PC-9 (cell line): ENCODE measurements around the gene CREB3L1. TPM values are rescaled to one million over a fixed set of nuclear protein-coding genes. Genes with fewer than 3 reads are reported as not detected.
A peak's percentile ranks its signal among the peaks of the same experiment; 100 is the strongest.

ENCODE experiments used
- BruUV-seq: library from RNA; stranded (reverse); fragments of 400-500 nt; replicated peaks from 2 replicates; lab custom pipeline; 2021; lab: Mats Ljungman, UMichigan
- CTCF ChIA-PET: fragments of 300-600 bp; sonication (Branson Sonifier 250); formaldehyde crosslinking; loops from one replicate; lab custom pipeline; 2022; ENCODE audit warnings: antibody characterized with exemption; lab: Charles Lee
- POLR2A ChIA-PET: fragments of 300-600 bp; sonication (Branson Sonifier 250); formaldehyde crosslinking; loops from one replicate; lab custom pipeline; 2022; ENCODE audit warnings: antibody characterized with exemption; ENCODE audit not compliant: unreplicated experiment; lab: Charles Lee
- DNase-seq, 2 experiments: peaks; one replicate each; pipeline versions ENCODE4 v3.0.0 to v3.0.0-alpha.2; 2015 to 2022; ENCODE audit warnings: mixed read lengths in 1 of 2
- H2AFZ ChIP-seq: fragments of 200-600 bp; sonication (generic); 2 replicates; pipeline ENCODE4 v1.8.1; 2017; ENCODE audit warnings: antibody characterized with exemption
- H3F3A ChIP-seq: fragments of 200-600 bp; sonication (generic); 2 replicates; pipeline ENCODE4 v1.8.1; 2017; ENCODE audit warnings: antibody characterized with exemption, mild to moderate bottlenecking, low read depth; ENCODE audit not compliant: insufficient read depth
- H3K27ac ChIP-seq: fragments of 200-600 bp; sonication (generic); 2 replicates; pipeline ENCODE4 v1.6.1; 2016; ENCODE audit warnings: mixed run types
- H3K27me3 ChIP-seq: fragments of 200-600 bp; sonication (generic); 2 replicates; pipeline ENCODE4 v1.6.1; 2016; ENCODE audit warnings: low read depth, mixed run types; ENCODE audit not compliant: insufficient read depth
- H3K36me3 ChIP-seq: fragments of 200-600 bp; sonication (generic); 2 replicates; pipeline ENCODE4 v1.6.1; 2016; ENCODE audit warnings: low read depth, mixed run types
- H3K4me1 ChIP-seq: fragments of 200-600 bp; sonication (generic); replicated peaks from 2 replicates; pipeline ENCODE4 v1.6.1; 2016; ENCODE audit warnings: mixed run types; ENCODE audit not compliant: insufficient read depth
- H3K4me2 ChIP-seq: fragments of 200-600 bp; sonication (generic); 2 replicates; pipeline ENCODE4 v1.6.1; 2017; ENCODE audit warnings: mixed run types
- H3K4me3 ChIP-seq: fragments of 200-600 bp; sonication (generic); 2 replicates; pipeline ENCODE4 v1.6.1; 2016; ENCODE audit warnings: mixed run types
- H3K79me2 ChIP-seq: fragments of 200-600 bp; sonication (generic); 2 replicates; pipeline ENCODE4 v1.6.1; 2017; ENCODE audit warnings: low read depth, mixed run types
- H3K9me2 ChIP-seq: fragments of 200-600 bp; sonication (generic); 2 replicates; pipeline ENCODE4 v1.8.1; 2017; ENCODE audit warnings: mild to moderate bottlenecking; ENCODE audit not compliant: insufficient read depth
- H3K9me3 ChIP-seq: fragments of 200-600 bp; sonication (generic); 2 replicates; pipeline ENCODE4 v1.8.1; 2016; ENCODE audit warnings: low read depth; ENCODE audit not compliant: insufficient read depth
- H4K20me1 ChIP-seq: fragments of 200-600 bp; sonication (generic); 2 replicates; pipeline ENCODE4 v1.8.1; 2017; ENCODE audit not compliant: insufficient read depth
- CTCF ChIP-seq: fragments of 200-600 bp; sonication (generic); conservative IDR thresholded peaks from 2 replicates; pipeline ENCODE4 v1.6.1; 2017; ENCODE audit warnings: mixed run types, antibody characterized with exemption, mild to moderate bottlenecking, moderate library complexity
- EZH2 ChIP-seq: fragments of 200-600 bp; sonication (generic); IDR thresholded peaks from 2 replicates; pipeline ENCODE4 v1.8.0; 2017; ENCODE audit warnings: antibody characterized with exemption, low read depth
- intact Hi-C: fragments of 100-400 bp; cut with micrococcal nuclease; formaldehyde crosslinking; loops from one replicate; pipeline ENCODE4 v1.10.0; 2022; ENCODE audit not compliant: unreplicated experiment
- total RNA-seq: library from RNA; stranded (reverse); gene quantifications from 2 replicates; pipeline ENCODE4 v1.2.3, GENCODE V29; 2021

Gene CREB3L1
- total RNA-seq, 1 experiment from 2014 or later = 3.1 TPM

GRCh38 chr11:46352063-46352841, 74.8 kb downstream of the CREB3L1 start:
- no peak overlapping the region for H3K27ac ChIP-seq
- no peak for TF ChIP-seq EZH2
- peak; percentile 84 for TF ChIP-seq CTCF

GRCh38 chr11:46353698-46354097, 76.2 kb downstream of the CREB3L1 start:
- intact Hi-C loops = no loop called here
- Histone ChIP-seq H3K27ac (no peak overlapping the region), H4K20me1 (peaks cover 15% of the 10 kb centered on the region), H3K9me2 (no peaks in the 10 kb centered on the region), H3K4me3 (no peak overlapping the region), H3K36me3 (peaks cover 10% of the 10 kb centered on the region; the same call in 1 of the 2 replicates), H3F3A (no peaks in the 10 kb centered on the region), H2AFZ (no peak overlapping the region), H3K4me1 (peaks cover 11% of the 10 kb centered on the region), H3K79me2 (peaks cover 71% of the 10 kb centered on the region), H3K9me3 (no peaks in the 10 kb centered on the region), H3K4me2 (no peak overlapping the region), H3K27me3 (no peaks in the 10 kb centered on the region)
- POLR2A ChIA-PET = interaction anchor here (0.7 kb wide), 1 partner anchor 35 kb away, joined by 3 read pairs; no protein-coding TSS in a partner anchor
- BruUV-seq = no TSS peak
- TF ChIP-seq CTCF (no peak), EZH2 (no peak)
- CTCF ChIA-PET = no interaction called here
- DNase-seq = no peak

More at GRCh38 chr11:46352063-46352841, 74.8 kb downstream of the CREB3L1 start:
- DNase-seq = peak in 1 of 2 experiments; percentile 44
- H3K9me2 ChIP-seq = no peaks in the 10 kb centered on the region
- H3K27me3 ChIP-seq = no peaks in the 10 kb centered on the region
- ChIA-PET POLR2A (interaction anchor here (0.5 to 0.7 kb wide), 2 partner anchors 34 to 419 kb away, joined by 3 to 7 read pairs; no protein-coding TSS in a partner anchor), CTCF (interaction anchor here (0.6 kb wide), 2 partner anchors 24 to 135 kb away, joined by 3 to 9 read pairs; no protein-coding TSS in a partner anchor)
- intact Hi-C loops = no loop called here
- H3K36me3 ChIP-seq = peaks cover 10% of the 10 kb centered on the region; the same call in 1 of the 2 replicates
- H4K20me1 ChIP-seq = peaks cover 18% of the 10 kb centered on the region
- H3K9me3 ChIP-seq = no peaks in the 10 kb centered on the region
- no peak overlapping the region for H3K4me2 ChIP-seq
- H3K4me3 ChIP-seq = no peak overlapping the region
- H3K79me2 ChIP-seq = peaks cover 80% of the 10 kb centered on the region
- peaks cover 17% of the 10 kb centered on the region for H3K4me1 ChIP-seq
- H3F3A ChIP-seq = no peaks in the 10 kb centered on the region
- BruUV-seq = no TSS peak
- no peak overlapping the region for H2AFZ ChIP-seq

GRCh38 chr11:46356924-46357482, 79.5 kb downstream of the CREB3L1 start:
- Histone ChIP-seq H3K27me3 (no peaks in the 10 kb centered on the region), H3F3A (no peaks in the 10 kb centered on the region), H3K4me2 (no peak overlapping the region), H2AFZ (no peak overlapping the region), H3K9me3 (no peaks in the 10 kb centered on the region), H3K9me2 (no peaks in the 10 kb centered on the region), H3K36me3 (peaks cover 10% of the 10 kb centered on the region; the same call in 1 of the 2 replicates), H3K27ac (no peak overlapping the region), H3K4me1 (no peaks in the 10 kb centered on the region), H3K4me3 (no peak overlapping the region), H3K79me2 (peaks cover 41% of the 10 kb centered on the region), H4K20me1 (peaks cover 9% of the 10 kb centered on the region; the same call in 1 of the 2 replicates)
- POLR2A ChIA-PET = no interaction called here
- intact Hi-C loops = no loop called here
- no peak for TF ChIP-seq CTCF
- no peak for TF ChIP-seq EZH2
- no peak for DNase-seq
- no TSS peak for BruUV-seq
- CTCF ChIA-PET = no interaction called here
